NT2/D1 (cell line): ENCODE measurements around the gene CKS2.

Source experiments
- SUZ12 ChIP-seq: IDR thresholded peaks from 2 replicates; pipeline ENCODE4 v1.6.1; 2011; ENCODE audit not compliant: insufficient read length, insufficient read depth; ENCODE audit errors: extremely low read depth
- YY1 ChIP-seq: IDR thresholded peaks from 2 replicates; pipeline ENCODE4 v1.6.1; 2011; ENCODE audit not compliant: insufficient read length, insufficient read depth

GRCh38 chr9:89278997-89279739 is 31.8 kb upstream of the CKS2 start:
- TF ChIP-seq SUZ12 (no peak), YY1 (no peak)
